HepG2 (cell line): Measurements from ENCODE around the gene ZNF419.

Experiments used
- ARNT ChIP-seq: fragments of 450-650 bp; IDR thresholded peaks from 2 replicates; pipeline ENCODE4 v1.6.1; 2017
- BCLAF1 ChIP-seq: fragments of 450-650 bp; IDR thresholded peaks from 2 replicates; pipeline ENCODE4 v1.6.1; 2017; ENCODE audit warnings: mild to moderate bottlenecking
- CTCF ChIP-seq: sonication (generic); formaldehyde crosslinking; IDR thresholded peaks from 2 replicates; pipeline ENCODE4 v1.5.0; 2020; ENCODE audit warnings: mild to moderate bottlenecking, missing genetic modification reagents, moderate library complexity
- FOSL1 ChIP-seq: sonication (generic); formaldehyde crosslinking; IDR thresholded peaks from 2 replicates; pipeline ENCODE4 v1.9.0; 2021; ENCODE audit warnings: missing genetic modification reagents, borderline replicate concordance
- NR1H2 ChIP-seq: sonication (generic); formaldehyde crosslinking; IDR thresholded peaks from 2 replicates; pipeline ENCODE4 v1.8.1; 2022; ENCODE audit warnings: low read depth, missing genetic modification reagents, borderline replicate concordance
- NR2F6 ChIP-seq, 2 experiments: IDR thresholded peaks; 2 replicates each; pipeline ENCODE4 v1.6.1; 2016; ENCODE audit warnings: antibody characterized with exemption in 1 of 2, mild to moderate bottlenecking in 1 of 2
- POLR2A ChIP-seq, 2 experiments: IDR thresholded peaks; 2 replicates each; pipeline ENCODE4 v1.6.1; 2011; ENCODE audit warnings: low read depth in 2 of 2, low read length in 2 of 2, mild to moderate bottlenecking in 1 of 2, moderate library complexity in 1 of 2; ENCODE audit not compliant: insufficient read depth in 1 of 2
- ZBTB26 ChIP-seq: IDR thresholded peaks from 2 replicates; pipeline ENCODE4 v1.6.1; 2016; ENCODE audit warnings: missing compliant biosample characterization, missing genetic modification reagents, borderline replicate concordance
- ZFP37 ChIP-seq: sonication (generic); formaldehyde crosslinking; IDR thresholded peaks from 2 replicates; pipeline ENCODE4 v1.4.0; 2020; ENCODE audit warnings: missing genetic modification reagents, borderline replicate concordance
- ZNF510 ChIP-seq: sonication (generic); formaldehyde crosslinking; IDR thresholded peaks from 2 replicates; pipeline ENCODE4 v1.4.0; 2020; ENCODE audit warnings: low read depth, mild to moderate bottlenecking, missing genetic modification reagents
- ZSCAN5A ChIP-seq: sonication (generic); formaldehyde crosslinking; IDR thresholded peaks from 2 replicates; pipeline ENCODE4 v1.8.0; 2022; ENCODE audit warnings: mild to moderate bottlenecking, missing genetic modification reagents, borderline replicate concordance

- TF ChIP-seq ZNF510 (CRISPR knock-in tag) (no peak), ARNT (no peak), FOSL1 (CRISPR knock-in tag) (no peak), NR1H2 (CRISPR knock-in tag) (no peak), ZSCAN5A (CRISPR knock-in tag) (no peak), CTCF (CRISPR knock-in tag) (no peak), BCLAF1 (no peak), ZBTB26 (no peak), NR2F6 (IDR thresholded peaks at IDR 0.05) (no peak), NR2F6 (CRISPR knock-in tag; IDR thresholded peaks at IDR 0.05) (no peak), POLR2A (IDR thresholded peaks at IDR 0.05; ENCODE audit: insufficient read depth in 1 of 2, low read depth in 2 of 2, low read length in 2 of 2) (no peak), ZFP37 (CRISPR knock-in tag) (no peak)
Measured at GRCh38 chr19:57512845-57513244, 25.3 kb downstream of the ZNF419 start.
